ENCODE data around the gene SCART1. TPM values are rescaled to one million over a fixed set of nuclear protein-coding genes. Genes with fewer than 3 reads are reported as not detected.
"Not testable (repeated sequence)": the region's sequence is repeated elsewhere in the genome, so short reads cannot be mapped to it uniquely, and the experiment has no call there.

SCART1 gene
- total and polyA plus RNA-seq, 2 of the 4 experiments (the other 2 are of a cell fraction) = 0.54 to 2.1 TPM

DNA sequence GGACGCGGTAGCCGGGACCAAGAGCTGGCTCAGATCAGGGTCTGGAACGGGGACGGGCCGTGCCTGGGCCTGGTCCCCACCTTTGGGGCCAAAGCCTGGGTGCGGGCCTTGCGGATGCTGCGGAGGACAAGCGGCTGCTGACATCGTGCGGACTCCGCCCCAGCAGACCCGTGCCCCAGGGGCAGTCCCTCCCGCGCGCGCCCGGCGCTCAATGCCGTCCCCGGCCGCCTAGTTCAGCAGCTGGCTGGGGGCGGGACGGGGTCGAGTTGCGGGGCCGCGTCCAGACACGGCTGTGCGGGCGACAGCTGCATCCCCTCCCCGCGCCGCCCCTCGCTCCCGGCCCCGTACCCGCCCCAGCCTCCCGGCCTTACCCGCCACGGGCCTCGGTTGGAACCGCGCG, 29.6 kb upstream of the SCART1 start:
- H2AK5ac ChIP-seq (ENCODE audit: low read depth, low read length); BruUV-seq (replicated peaks); H3K79me1 ChIP-seq (ENCODE audit: low read depth in 1 of 2, low read length in 2 of 2); intact Hi-C loops (cut with micrococcal nuclease); H3K14ac ChIP-seq (replicated peaks; ENCODE audit: low read depth, low read length); in situ Hi-C loops (cut with MboI; ENCODE audit: low sequenced_read_pairs); H4K8ac ChIP-seq (ENCODE audit: low read depth in 2 of 2, low read length in 2 of 2); H3K23ac ChIP-seq (ENCODE audit: low read depth, low read length); H3K18ac ChIP-seq (ENCODE audit: low read depth, low read length); H3K4me2 ChIP-seq (ENCODE audit: low read depth, low read length); H2BK20ac ChIP-seq (ENCODE audit: low read depth, low read length); H3K4me3 ChIP-seq (ENCODE audit: insufficient read depth, low read depth, low read length); dilution Hi-C loops (cut with HindIII; ENCODE audit: low sequenced_read_pairs, unreplicated experiment); H3K56ac ChIP-seq (ENCODE audit: extremely low read depth, insufficient read depth, low read length); H3K4me1 ChIP-seq (ENCODE audit: control insufficient read depth, insufficient read depth, low read length); H2AFZ ChIP-seq (replicated peaks; ENCODE audit: low read length, poor library complexity); DNase-seq; H3K9ac ChIP-seq (ENCODE audit: low read depth, low read length); H3K27ac ChIP-seq (ENCODE audit: insufficient read depth, low read length); POLR2A ChIA-PET (ENCODE audit: unreplicated experiment); H4K5ac ChIP-seq (ENCODE audit: low read depth, low read length); H3K9me1 ChIP-seq (ENCODE audit: insufficient read depth, low read length); H2BK15ac ChIP-seq (ENCODE audit: low read depth, low read length); H3K27me3 ChIP-seq (ENCODE audit: control insufficient read depth, insufficient read depth, low read length); H4K91ac ChIP-seq (ENCODE audit: insufficient read depth, low read depth, low read length); H2BK120ac ChIP-seq (ENCODE audit: low read depth, low read length); H4K20me1 ChIP-seq (ENCODE audit: insufficient read depth, low read length); H3K9me3 ChIP-seq (ENCODE audit: control insufficient read depth, insufficient read depth, low read length); H2BK5ac ChIP-seq (ENCODE audit: low read depth, low read length, poor library complexity, severe bottlenecking); H3K4ac ChIP-seq (ENCODE audit: low read depth, low read length); H2AK9ac ChIP-seq (replicated peaks; ENCODE audit: low read depth, low read length, poor library complexity); CTCF ChIA-PET: not testable (repeated sequence)
- ATAC-seq (ENCODE audit: low read depth) = peak; percentile 52
- no CpG with 5 or more reads among the region's 46 CpGs for WGBS, 2 experiments (ENCODE audit: extremely low coverage in 2 of 2, insufficient read length in 1 of 2)
- H3K36me3 ChIP-seq (ENCODE audit: control insufficient read depth, insufficient read depth, low read length) = peaks cover 15% of the 10 kb centered on the region

DNA sequence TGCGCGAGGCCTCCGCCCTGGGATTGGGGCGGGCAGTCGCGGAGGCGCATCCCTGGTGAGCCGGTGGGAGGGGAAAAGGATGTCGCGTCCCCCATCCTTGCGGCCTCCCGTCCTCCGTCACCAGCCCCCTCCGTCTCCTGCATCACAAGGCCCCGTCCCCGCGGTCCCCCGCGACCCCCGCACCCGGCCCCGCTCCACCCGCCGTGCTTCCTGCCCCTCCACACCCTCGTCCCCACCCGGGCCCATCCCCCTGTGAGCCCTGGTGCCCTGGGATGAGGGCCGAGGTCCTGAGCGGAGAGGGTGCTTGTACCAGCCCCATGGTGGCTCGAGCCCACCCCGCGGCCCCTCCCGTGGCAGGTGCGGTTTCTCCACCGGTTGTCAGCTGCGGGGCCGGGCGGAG, 29.1 kb upstream of the SCART1 start, which contains the start of gene SPRN:
Gene SPRN (minus strand): TSS at position 25 of the 400 bp plus-strand sequence. CDS start 944 bp downstream, outside the sequence.
- H3K56ac ChIP-seq (ENCODE audit: extremely low read depth, insufficient read depth, low read length); H2AK9ac ChIP-seq (replicated peaks; ENCODE audit: low read depth, low read length, poor library complexity); H3K18ac ChIP-seq (ENCODE audit: low read depth, low read length); CTCF ChIA-PET; H3K27me3 ChIP-seq (ENCODE audit: control insufficient read depth, insufficient read depth, low read length); H2BK5ac ChIP-seq (ENCODE audit: low read depth, low read length, poor library complexity, severe bottlenecking); H3K23ac ChIP-seq (ENCODE audit: low read depth, low read length); H2BK15ac ChIP-seq (ENCODE audit: low read depth, low read length); H3K4me1 ChIP-seq (ENCODE audit: control insufficient read depth, insufficient read depth, low read length); H2AFZ ChIP-seq (replicated peaks; ENCODE audit: low read length, poor library complexity); H2BK20ac ChIP-seq (ENCODE audit: low read depth, low read length); in situ Hi-C loops (cut with MboI; ENCODE audit: low sequenced_read_pairs); BruUV-seq (replicated peaks); H2AK5ac ChIP-seq (ENCODE audit: low read depth, low read length); dilution Hi-C loops (cut with HindIII; ENCODE audit: low sequenced_read_pairs, unreplicated experiment); H3K14ac ChIP-seq (replicated peaks; ENCODE audit: low read depth, low read length); H3K9me1 ChIP-seq (ENCODE audit: insufficient read depth, low read length); H3K4ac ChIP-seq (ENCODE audit: low read depth, low read length); POLR2A ChIA-PET (ENCODE audit: unreplicated experiment); H3K9ac ChIP-seq (ENCODE audit: low read depth, low read length); ATAC-seq (ENCODE audit: low read depth); H4K20me1 ChIP-seq (ENCODE audit: insufficient read depth, low read length); H4K5ac ChIP-seq (ENCODE audit: low read depth, low read length); H2BK120ac ChIP-seq (ENCODE audit: low read depth, low read length); H3K27ac ChIP-seq (ENCODE audit: insufficient read depth, low read length); intact Hi-C loops (cut with micrococcal nuclease); H3K9me3 ChIP-seq (ENCODE audit: control insufficient read depth, insufficient read depth, low read length); H3K79me1 ChIP-seq (ENCODE audit: low read depth in 1 of 2, low read length in 2 of 2); H4K8ac ChIP-seq (ENCODE audit: low read depth in 2 of 2, low read length in 2 of 2); H4K91ac ChIP-seq (ENCODE audit: insufficient read depth, low read depth, low read length); DNase-seq: not testable (repeated sequence)
- 0 out of 2 replicates have a peak within 1 kb of the TSS, but pooled peaks have one; percentile 4 for H3K4me3 ChIP-seq (ENCODE audit: insufficient read depth, low read depth, low read length)
- WGBS, 2 experiments (ENCODE audit: extremely low coverage in 2 of 2, insufficient read length in 1 of 2) = no CpG with 5 or more reads among the region's 37 CpGs
- H3K36me3 ChIP-seq (ENCODE audit: control insufficient read depth, insufficient read depth, low read length) = peaks cover 10% of the 10 kb centered on the region
- H3K4me2 ChIP-seq (ENCODE audit: low read depth, low read length) = peak within 1 kb of the TSS; percentile 19; the same call in 1 of the 2 replicates
